MM.1S (cell line): Measurements from ENCODE around the gene CNTNAP2.

Source experiments
- CTCF ChIP-seq: fragments of 300-600 bp; sonication (generic); IDR thresholded peaks from 2 replicates; pipeline ENCODE4 v1.5.1; 2016; ENCODE audit warnings: antibody characterized with exemption, low read length, mixed read lengths
- EZH2 ChIP-seq: fragments of 300-600 bp; sonication (generic); optimal IDR thresholded peaks from 2 replicates; pipeline ENCODE3; 2017; ENCODE audit warnings: low read depth, mild to moderate bottlenecking, antibody characterized with exemption, low read length, mixed read lengths

- TF ChIP-seq EZH2, result no peak
- TF ChIP-seq CTCF, result no peak
Measured at GRCh38 chr7:146575903-146576302, 459.3 kb downstream of the CNTNAP2 start.
